GM21390 (cell line): Measurements from ENCODE around the gene TSPEAR.

Experiments used
- ATAC-seq: cut with Tn5 transposase; IDR thresholded peaks from one replicate; pipeline ENCODE4 v1.9.1; 2021; ENCODE audit not compliant: unreplicated experiment

Gene TSPEAR

GRCh38 chr21:44521928-44522752 lies 189.2 kb downstream of the TSPEAR start:
- no peak for ATAC-seq

DNA sequence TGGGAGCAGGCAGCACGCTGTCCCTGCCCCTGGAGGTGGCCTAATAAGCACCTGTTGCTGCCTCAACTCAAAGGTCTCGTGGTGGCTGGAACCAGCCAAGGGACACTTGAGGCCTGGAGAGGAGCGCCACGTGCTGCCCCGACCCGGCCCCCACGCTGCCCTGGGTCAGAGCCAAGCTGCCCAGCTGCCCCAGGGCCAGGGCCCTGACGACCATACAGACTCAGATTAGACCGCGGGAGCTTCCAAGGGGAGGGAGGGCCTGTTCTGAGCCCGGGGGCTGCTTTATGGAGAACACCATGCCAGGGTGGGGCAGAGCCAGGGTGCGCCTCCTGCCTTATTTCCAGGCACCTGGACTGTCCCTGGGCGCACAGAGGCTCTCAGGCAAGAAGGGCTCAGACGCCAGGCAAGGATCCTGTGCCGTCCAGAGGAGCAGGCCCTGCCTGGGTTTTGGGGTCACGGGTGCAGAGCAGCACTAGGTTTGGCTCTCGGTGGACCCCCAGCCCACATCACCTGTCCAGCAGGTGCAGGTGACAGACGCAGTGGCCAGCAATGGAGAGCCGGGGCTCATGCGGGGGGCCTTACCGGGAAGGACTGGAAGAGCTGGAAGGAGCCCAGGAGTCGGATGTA lies 190.0 kb downstream of the TSPEAR start:
- no peak for ATAC-seq

GRCh38 chr21:44520326-44521300 lies 190.8 kb downstream of the TSPEAR start:
- ATAC-seq = no peak

DNA sequence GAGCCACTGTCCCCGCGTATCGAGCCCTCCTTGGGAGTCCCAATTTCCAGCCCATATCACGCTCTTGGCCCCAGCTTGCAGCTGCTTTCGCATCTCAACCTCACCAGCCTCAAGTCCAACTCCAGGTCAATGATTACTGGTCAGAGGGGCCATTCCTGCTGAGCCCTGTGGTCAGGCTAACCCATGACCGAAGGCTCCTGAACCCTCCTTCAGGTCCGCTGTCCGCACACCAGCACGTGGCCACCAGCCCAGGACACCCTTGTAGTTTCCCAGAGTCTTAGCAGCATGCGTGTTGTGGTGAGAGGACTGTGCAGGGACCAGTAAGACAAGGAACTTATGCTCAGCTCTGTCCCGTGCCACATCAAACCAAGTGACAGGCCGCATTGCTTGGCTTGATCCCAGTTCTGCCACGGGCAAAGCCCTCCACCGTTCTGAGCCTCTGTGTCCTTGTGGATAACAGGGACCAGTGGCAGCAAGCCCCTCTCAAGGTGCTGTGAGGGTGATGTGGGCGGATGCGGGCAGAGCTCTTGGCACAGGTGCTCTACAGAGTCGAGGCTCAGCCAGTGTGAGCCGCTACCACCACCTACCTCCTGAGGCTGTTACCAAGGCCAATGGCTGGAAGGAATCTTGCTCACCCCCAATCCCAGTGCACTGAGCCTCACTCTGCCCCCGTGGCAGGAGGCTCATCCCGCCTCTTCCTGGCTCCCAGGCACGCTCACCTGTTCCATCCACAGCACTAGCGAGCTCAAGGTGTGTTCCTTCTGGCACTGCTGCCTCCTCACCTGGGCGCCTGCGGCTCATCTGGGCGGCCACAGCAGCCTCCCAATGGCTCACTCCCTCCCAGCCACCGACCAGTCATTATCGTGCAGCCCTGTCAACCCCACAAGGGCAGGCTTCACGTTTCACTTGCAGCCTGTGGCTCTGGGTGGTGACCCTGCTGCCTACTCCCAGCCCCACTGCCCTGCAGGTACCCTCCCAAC lies 191.7 kb downstream of the TSPEAR start:
- no peak for ATAC-seq

- ATAC-seq = no peak
These were observed 192.7 kb downstream of the TSPEAR start for GRCh38 chr21:44518686-44519085.

DNA sequence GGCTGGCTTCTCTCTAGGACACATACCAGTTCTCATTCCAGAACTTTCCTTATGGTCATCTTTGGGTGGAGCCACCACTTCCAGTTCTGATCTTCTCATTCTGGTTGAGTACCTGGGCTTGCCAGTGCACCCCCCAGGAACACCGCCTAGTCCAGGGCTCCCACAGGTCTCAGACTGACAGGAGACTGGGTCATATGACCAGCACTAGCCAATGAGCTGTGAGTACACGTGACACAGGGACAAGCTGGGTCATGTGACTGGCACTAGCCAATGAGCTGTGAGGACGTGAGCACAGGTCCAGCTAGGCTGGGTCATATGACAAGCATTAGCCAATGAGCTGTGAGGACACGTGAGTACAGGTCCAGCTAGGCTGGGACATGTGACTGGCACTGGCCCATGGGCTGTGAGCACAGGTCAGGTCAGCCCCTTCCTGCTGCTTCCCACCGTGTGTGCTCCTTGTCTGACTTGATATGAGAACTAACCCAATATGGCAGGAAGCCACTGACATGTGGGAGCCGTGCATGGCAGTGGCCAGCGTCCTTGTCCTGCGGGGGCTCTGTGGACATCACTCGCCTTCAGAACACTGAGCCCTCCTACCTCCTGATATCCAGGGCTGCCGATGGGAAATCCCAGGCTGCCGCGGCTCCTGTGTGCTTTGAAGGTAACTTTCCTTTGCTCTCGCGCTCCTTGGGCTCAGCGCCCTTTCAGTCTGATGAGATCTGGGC lies 194.0 kb downstream of the TSPEAR start:
- ATAC-seq = no peak

DNA sequence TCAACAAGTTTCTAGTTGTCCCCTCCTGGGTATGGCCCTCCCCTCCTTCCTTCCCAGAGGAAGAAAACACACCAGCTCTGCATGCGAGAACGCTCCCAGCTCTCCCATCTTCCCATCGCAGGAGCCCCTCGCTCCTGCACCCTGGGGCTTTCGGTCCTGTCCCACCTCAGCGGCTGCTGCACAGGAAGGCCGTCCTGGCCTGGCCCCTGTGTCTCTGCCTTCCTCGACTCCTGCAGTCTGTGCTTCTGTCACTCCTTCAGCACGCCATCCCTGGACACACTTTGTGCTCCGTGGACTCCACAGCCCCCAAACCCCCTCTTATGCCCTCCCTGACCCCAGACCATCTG lies 194.6 kb downstream of the TSPEAR start:
- no peak for ATAC-seq

GRCh38 chr21:44516342-44516741 lies 195.0 kb downstream of the TSPEAR start:
- no peak for ATAC-seq

DNA sequence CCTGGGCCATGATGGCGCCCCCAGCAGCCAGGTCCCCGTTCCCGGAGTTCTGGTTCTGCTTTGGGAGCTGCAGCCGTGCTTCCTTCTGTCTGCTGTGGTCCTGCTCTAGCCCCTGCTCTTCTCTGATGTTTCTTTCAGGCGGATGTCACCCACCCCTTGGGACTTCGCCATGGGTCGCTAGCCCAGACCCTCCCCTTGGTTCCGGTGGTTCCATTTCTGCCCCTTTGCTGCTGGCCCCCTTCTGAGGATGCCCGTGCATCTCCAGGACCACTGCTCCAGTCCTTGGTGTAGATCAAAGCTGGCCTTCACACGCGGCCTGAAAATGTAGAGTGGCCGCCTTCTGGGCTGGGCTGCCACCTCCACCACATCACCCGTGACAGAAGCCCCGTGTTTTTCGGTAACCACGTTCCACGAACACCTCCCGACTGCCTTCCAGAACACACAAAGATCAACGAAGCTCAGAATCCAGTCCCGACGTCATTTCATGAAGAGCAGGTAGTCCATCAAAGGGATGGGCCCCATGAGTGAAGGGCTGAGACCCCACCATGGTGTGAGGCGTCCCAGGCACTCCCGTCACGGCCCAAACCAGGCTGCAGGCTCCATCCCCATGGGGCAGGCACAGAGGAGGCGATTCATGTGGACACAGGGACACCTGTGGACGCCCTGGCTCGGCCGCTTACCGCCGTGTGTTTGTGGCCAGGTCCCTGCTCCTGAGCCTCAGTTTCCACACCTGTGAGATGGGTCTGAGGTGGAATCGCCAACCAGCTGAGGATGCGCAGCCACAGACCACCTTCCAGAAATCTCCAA lies 195.8 kb downstream of the TSPEAR start:
- no peak for ATAC-seq

GRCh38 chr21:44514746-44515358 lies 196.5 kb downstream of the TSPEAR start:
- no peak for ATAC-seq

DNA sequence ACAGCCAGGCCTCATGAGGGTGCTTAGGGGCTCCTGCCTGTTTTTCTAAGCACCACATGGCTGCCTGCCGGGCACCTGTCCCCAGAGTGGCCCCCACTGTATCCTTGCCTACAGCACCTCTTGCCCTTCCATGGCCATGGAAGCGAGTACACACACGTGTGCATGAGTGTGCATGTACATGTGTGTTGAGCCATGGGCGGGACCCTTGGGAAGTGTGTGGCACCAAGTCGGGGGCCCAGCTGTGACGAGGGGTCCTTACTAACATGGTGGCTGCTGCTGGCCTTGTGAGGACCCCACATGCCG lies 197.2 kb downstream of the TSPEAR start:
- ATAC-seq = no peak

- ATAC-seq = no peak
These were observed 197.8 kb downstream of the TSPEAR start for GRCh38 chr21:44513389-44514217.

DNA sequence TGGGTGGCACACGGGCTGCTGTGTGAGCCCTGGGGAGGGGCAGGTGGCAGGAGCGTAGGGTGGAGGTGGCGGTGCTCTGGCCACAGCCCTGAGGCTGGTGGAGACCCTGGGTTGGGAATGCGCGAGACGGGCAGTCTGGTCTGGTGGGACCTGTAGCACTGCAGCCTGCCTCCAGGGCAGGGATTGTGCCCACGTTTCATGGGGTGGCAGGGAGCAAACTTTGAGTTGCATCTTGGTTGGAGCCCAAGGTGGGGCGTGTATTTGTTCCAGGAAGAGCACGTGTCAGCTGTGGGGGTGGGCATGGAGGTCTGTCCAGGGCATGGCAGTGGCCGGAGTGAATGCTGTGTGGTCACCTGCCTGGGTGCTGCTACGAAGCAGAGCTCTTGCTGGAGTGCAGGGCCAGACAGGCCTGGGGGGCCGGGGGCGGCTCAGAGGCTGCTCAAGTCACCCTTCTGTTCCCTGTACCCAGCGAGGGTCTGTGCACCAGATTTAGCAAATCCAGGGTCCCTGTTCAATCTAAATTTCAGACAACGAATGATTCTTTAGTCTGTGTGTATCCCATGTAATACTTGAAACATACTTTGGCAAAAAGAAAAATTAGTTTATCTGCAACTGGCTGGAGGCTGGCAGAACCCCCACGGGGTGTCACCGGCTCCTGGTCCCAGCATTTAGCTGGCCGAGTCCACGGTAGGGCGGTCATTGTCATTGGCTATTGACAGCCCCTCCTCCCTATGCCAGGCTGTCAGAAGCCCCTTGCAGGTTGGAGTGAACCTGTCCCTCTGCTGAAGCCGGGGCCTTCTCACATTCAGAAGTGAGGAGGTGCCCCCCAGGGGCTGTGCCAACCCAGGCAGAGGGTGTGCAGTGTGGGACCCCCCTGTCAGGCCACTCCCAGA lies 198.6 kb downstream of the TSPEAR start:
- ATAC-seq = no peak

- ATAC-seq = no peak
These were observed 199.5 kb downstream of the TSPEAR start for GRCh38 chr21:44511938-44512275.

DNA sequence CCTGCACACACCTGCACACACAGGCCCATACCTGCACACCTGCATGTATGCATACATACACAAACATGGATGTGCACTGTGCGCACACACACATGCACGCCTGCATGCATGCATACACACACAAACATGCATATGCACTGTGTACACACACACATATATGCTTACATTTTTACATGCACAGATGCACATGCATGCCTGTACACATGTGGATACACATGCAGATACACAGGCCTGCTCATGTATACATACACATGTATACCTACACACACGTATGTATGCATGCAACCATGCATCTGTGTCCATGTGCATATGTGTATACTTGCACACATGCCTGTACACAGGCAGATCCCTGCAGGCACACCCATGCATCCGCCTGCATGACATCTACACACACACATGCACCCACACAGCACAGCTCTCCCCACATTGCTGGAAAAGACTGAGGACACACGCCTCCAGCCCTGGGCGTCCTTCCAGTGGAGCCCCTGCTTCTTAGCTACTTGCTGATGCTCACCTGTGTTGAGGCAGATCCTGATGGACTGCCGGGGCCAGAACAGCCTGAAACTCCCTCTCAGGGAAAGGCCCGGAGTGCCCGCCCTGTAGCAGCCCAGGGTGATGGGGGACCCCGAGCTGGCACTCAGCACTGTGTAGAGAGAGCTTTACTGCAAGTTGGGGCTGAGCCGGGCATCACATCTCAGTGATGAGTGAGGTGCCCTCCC lies 200.0 kb downstream of the TSPEAR start:
- no peak for ATAC-seq

- ATAC-seq = no peak
These were observed 200.7 kb downstream of the TSPEAR start for GRCh38 chr21:44510508-44511218.
